GM20431 (cell line): Measurements from ENCODE around the gene HIGD1C.

Experiments
- in situ Hi-C: fragments of 300-500 bp; cut with MseI, MboI; formaldehyde crosslinking; loops from one replicate; pipeline ENCODE4 v1.15.0; 2020; ENCODE audit warnings: low sequenced_read_pairs; ENCODE audit not compliant: unreplicated experiment

The HIGD1C gene

DNA sequence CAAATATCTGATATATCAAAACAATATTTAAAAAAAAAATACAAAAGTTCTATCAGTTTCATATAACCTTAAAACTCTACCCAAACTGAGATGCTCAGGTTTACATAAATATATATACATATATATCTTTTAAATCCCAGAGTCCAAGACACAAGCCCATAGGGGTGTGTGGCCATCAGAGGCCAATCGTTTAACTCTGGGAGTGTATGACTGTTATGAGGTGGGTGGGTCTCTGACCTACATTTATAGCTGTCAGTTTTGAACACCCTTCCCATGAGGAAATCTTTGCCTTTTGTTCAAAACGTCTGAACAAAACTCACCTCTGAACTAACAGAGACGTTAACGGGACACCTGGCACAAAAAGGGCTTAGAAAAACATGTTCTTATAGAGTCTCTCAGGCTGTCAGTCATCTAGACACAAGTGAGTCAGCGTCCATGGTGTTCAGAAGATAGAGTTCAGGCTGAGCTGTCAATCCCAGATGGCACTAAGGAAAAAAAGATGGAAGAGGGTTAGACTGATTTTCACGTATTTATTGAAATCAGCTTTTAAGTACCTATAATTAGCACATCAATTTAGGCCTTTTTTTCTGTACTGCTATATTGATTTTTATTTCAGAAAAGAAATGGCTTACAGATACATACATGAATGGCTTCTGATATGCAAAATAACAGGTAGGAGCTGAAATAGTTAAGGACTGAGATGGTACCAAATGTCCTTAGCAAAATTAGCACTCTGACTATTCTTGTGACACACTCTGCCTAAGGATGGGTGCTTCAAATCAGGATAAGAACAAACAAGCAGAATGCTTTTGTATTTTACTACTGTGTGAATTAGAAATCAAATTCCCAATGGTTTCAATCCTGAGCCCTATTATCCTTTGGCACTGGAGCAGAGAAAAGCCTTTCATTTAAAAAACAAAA lies 29.2 kb downstream of the HIGD1C start:
- in situ Hi-C loops, result no loop called here

DNA sequence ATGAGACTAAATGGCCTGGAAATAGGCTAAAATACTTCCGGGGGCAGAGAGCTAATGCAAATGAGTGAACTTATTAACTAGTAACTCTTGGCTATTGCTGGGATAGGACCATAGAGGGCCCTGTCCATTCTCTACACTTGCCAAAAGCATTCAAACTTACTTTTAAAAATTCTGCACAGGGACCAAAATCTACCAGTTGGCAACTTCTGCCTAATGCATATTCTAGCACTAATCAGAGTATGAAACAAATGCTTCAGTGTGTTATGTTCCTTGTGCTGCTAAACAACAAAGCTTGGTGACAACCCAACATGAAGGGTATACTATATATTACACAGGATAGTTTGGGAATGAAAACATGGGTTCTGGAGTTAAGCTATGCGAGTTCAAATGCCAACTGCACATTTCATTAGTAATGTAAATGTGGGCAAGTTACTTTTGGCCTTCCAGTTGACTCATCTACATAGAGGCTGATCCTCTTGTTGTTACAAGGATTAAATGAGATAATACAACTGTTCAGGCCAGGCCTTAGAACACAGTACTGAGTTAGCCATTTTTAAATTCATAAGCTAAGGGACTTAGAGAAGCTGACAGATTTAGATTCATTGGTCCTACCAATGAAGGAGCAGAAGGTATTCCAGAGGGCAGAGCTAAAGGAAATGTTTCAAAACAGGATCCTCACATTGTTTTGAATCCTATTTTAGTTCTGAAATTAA lies 32.4 kb downstream of the HIGD1C start:
- in situ Hi-C loops, result no loop called here

DNA sequence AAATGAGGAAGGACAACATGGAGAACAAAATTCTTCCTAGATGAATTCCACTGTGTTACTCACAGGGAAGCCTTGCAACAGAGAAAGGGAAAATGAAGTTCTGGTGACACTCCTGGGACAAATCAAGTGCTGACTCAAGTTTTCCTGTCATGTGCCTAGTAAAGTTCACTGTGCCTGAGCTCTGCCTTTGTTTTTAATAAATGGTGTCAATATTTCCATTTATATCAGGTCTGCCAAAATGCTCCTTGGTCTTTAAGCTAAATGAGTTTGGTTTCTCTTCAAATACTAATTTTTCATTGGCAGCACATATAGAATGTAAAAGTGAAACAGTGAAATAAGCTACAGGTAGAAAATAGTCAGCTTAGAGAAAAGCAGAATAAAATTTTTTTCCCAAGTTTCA lies 33.0 kb downstream of the HIGD1C start:
- in situ Hi-C loops, result no loop called here

DNA sequence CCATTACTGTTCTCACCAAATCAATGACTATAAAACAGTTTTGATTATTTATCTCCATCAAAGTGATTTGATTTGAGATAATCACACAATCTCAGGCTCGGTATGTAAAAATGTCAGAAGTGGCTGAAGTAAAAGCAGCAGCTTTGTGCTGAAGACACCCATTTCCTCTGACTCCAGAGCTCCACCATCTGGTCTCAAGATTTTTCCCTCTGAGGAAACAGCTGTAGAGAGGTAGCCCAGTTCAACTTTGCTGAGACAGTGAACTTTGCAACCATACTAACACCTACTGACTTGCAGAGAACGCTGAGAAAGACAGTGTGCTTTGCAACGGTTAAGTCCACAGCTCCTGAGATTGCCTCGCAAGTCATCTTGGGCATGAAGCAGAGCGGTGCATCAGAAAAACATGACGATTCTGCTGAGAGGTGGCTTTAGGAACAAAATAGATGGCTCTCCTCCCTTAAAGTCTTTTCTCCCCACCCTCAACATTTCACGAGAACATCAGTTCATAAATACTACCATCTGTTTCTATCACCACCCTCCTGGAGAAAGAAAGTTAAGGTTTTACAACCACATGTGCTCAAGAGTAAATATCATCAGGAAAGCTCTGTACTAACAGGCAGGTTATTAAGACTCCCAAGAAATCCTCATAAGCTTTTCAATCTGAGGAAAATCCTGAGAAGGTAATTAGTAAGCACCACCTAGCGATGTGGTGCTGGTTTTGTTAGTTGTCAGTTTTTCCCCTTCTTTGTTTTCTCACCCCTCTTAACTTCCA lies 34.8 kb downstream of the HIGD1C start:
- in situ Hi-C loops, result no loop called here

- in situ Hi-C loops, result no loop called here
Observed at GRCh38 chr12:50988051-50988450, 35.7 kb downstream of the HIGD1C start.

DNA sequence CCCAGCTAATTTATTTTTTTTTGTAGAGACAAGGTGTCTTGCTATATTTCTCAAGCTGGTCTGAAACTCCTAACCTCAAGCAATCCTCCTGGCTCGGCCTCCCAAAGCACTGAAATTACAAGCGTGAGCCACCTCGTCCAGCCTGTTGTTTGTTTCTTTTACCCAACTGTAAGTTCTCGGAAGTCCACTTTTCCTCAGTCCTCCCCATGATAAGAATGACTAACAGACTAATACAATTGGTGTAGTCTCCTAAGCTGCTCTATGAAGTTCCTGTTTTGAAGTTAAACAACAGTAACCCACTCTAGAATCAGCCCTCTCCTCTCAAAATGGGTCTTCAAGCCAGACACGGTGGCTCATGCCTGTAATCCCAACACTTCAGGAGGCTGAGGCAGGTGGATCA lies 36.5 kb downstream of the HIGD1C start:
- in situ Hi-C loops, result no loop called here

DNA sequence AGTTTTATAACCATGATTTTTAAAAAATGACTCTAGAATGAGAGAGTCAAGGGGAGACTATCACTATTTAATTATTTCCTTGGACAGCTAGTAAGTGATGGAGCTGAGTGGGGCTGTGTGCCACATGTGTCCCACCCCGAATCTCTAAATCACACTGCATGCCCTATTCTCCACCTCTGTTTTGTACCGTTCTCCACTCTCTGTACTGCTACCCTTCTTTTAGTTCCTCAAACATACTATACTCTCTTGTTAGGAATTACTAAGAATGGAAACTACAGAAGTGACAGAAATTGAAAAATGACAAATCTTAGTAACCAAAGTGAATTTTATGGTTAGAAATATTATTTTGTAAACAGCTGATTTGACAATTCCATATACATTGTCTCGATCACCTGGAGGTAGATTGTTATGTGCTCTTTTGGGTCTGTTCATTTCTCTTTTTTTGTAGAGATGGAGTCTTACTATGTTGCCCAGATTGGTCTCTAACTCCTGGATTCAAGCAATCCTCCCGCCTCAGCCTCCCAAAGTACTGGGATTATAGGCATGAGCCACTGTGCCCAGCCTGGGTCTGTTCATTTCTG lies 37.9 kb downstream of the HIGD1C start:
- in situ Hi-C loops, result loop anchor here (10.0 kb wide), 1 partner anchor 165 kb away; no protein-coding TSS in a partner anchor

DNA sequence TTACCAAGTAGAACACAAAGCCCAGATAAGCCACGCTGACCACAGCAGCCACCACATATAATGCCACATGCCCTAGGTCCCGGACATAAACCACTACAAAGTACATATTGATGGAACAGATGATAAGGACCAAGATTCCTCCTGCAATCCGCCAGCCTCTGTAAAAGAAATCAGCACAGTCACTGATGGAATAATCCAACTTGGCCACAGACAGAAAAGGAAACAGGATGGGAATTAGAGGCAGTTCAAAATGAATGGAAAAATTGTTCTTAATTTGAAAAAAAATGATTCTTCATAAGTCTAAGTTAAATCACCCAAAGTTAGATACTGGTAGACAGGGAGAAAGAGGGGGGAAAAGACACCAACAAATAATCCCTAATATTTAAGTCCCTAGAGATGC lies 38.4 kb downstream of the HIGD1C start:
- in situ Hi-C loops, result loop anchor here (10.0 kb wide), 1 partner anchor 166 kb away; no protein-coding TSS in a partner anchor

GRCh38 chr12:50991291-50991690 lies 38.9 kb downstream of the HIGD1C start:
- in situ Hi-C loops, result loop anchor here (10.0 kb wide), 1 partner anchor 166 kb away; no protein-coding TSS in a partner anchor

GRCh38 chr12:50992819-50993218 lies 40.5 kb downstream of the HIGD1C start:
- in situ Hi-C loops, result loop anchor here (10.0 kb wide), 1 partner anchor 168 kb away; no protein-coding TSS in a partner anchor

- in situ Hi-C loops, result loop anchor here (10.0 kb wide), 1 partner anchor 174 kb away; no protein-coding TSS in a partner anchor
Observed at GRCh38 chr12:50999093-50999492, 46.7 kb downstream of the HIGD1C start.

DNA sequence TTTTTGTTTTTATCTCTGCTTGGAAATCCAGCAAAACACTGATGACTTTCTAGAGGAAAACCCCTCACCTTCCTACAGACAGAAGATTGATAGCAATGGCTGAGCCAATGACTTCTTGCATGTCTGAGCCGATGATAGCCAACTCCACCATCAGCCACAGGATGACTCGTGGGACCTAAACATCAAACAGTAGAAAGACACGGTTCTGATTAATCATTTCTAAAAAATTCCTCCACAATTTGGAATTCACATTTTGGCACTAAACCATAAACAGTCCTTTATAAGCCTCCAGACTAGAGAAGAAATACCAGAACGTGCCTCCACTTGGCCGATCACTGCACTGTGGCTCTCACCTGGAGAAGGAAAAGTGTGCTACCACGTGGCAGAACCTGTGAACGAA lies 47.9 kb downstream of the HIGD1C start:
- in situ Hi-C loops, result no loop called here

DNA sequence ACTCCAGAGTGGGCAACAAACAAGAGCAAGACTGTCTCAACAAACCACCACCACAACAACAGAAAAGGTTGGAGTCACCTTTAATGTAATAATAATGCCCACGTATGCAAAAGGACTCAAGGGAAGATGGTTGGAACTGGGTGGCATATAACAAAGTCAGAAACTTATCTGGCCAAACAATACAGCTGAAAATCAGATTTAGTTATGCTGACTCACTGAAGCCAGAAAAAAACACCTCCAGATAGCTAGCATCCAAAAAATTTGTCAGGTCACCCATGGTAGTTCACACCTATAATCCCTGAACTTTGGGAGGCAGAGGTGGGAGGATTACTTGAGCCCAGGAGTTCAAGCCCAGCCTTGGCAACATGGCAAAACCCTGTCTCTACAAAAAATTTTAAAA lies 49.5 kb downstream of the HIGD1C start:
- in situ Hi-C loops, result no loop called here

GRCh38 chr12:51004504-51004903 lies 52.2 kb downstream of the HIGD1C start:
- in situ Hi-C loops, result no loop called here

- in situ Hi-C loops, result no loop called here
Observed at GRCh38 chr12:51005030-51005429, 52.7 kb downstream of the HIGD1C start.

- in situ Hi-C loops, result no loop called here
Observed at GRCh38 chr12:51005671-51006070, 53.3 kb downstream of the HIGD1C start.

GRCh38 chr12:51008329-51009055 lies 56.1 kb downstream of the HIGD1C start:
- in situ Hi-C loops, result no loop called here

- in situ Hi-C loops, result no loop called here
Observed at GRCh38 chr12:51009056-51009440, 56.7 kb downstream of the HIGD1C start.

- in situ Hi-C loops, result no loop called here
Observed at GRCh38 chr12:51011955-51012354, 59.6 kb downstream of the HIGD1C start.
